Activated naive CD8-positive, alpha-beta T cell treated with anti-CD3 and anti-CD28 coated beads, Interleukin-2, amount 10 ng/mL, durations not matched to agents 7 days and 5 days (primary cell): ENCODE results near the gene P2RY14. TPM values are rescaled to one million over a fixed set of nuclear protein-coding genes. Genes with fewer than 3 reads are reported as not detected.
A peak's percentile ranks its signal among the peaks of the same experiment; 100 is the strongest.

ENCODE experiments used
- ATAC-seq: fragments of 150-1000 bp; cut with Tn5 transposase; one replicate; pipeline ENCODE4 v1.10.0; 2021; ENCODE audit warnings: low read depth, moderate library complexity
- POLR2A ChIA-PET: fragments of 350-600 bp; sonication (Branson Sonifier 250); formaldehyde crosslinking; loops from one replicate; lab custom pipeline; 2021; ENCODE audit warnings: antibody characterized with exemption; lab: Charles Lee
- DNase-seq: peaks from one replicate; pipeline ENCODE4 v3.0.0; 2021
- H3K27ac Mint-ChIP-seq: one replicate; pipeline ENCODE4 v1.8.0; 2022; ENCODE audit warnings: mild to moderate bottlenecking, mixed read lengths
- H3K27me3 Mint-ChIP-seq: one replicate; pipeline ENCODE4 v1.8.0; 2022; ENCODE audit warnings: mild to moderate bottlenecking, moderate library complexity, mixed read lengths
- H3K36me3 Mint-ChIP-seq: one replicate; pipeline ENCODE4 v1.8.0; 2021; ENCODE audit warnings: mild to moderate bottlenecking, mixed read lengths
- H3K4me1 Mint-ChIP-seq: one replicate; pipeline ENCODE4 v1.8.0; 2021; ENCODE audit warnings: mixed read lengths
- H3K4me3 Mint-ChIP-seq: one replicate; pipeline ENCODE4 v1.8.0; 2022; ENCODE audit warnings: mild to moderate bottlenecking, moderate library complexity, mixed read lengths
- H3K9me3 Mint-ChIP-seq: one replicate; pipeline ENCODE4 v1.8.0; 2021; ENCODE audit warnings: mixed read lengths
- total RNA-seq, 2 experiments: library from RNA; stranded (reverse); gene quantifications; one replicate each; pipeline ENCODE4 v1.2.3, GENCODE V29; 2021

Gene P2RY14
- total RNA-seq: 1 to 10 TPM; 1.2 to 1.9 TPM

DNA sequence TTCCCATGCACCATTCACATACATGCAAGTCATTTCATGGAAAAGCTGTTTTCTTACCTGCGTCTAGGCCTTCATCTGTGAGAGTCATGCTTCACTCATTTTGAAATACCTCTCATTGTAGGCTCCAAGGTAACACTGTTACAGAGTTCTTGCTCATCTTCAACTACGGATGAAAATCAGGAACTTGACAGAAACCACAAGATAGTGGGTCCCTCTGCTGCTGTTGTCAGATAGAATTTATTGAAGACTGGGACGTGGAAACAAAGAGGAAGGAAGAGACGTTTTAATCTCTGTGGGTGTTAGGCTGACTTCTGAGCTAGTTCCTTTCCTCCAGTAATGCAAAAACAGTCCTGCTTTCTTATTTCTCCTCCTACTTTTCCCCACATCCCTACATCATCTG is at the start of gene P2RY14:
Gene P2RY14, minus strand, starts transcription at position 313 of the 400 bp plus-strand sequence. CDS start 64,226 bp downstream, outside the sequence.
- H3K4me3 Mint-ChIP-seq: peak within 1 kb of the TSS; percentile 85
- ATAC-seq (peak; percentile 28), DNase-seq (no peak)
- peak within 1 kb of the TSS; percentile 61 for H3K27ac Mint-ChIP-seq
- no peaks in the 10 kb centered on the region for H3K27me3 Mint-ChIP-seq
- POLR2A ChIA-PET: interaction anchor here (1.0 to 3.0 kb wide), 3 partner anchors 9 to 50 kb away, joined by 4 to 9 read pairs (median 5); no protein-coding TSS in a partner anchor
- no peaks in the 10 kb centered on the region for H3K9me3 Mint-ChIP-seq
- H3K36me3 Mint-ChIP-seq: no peaks in the 10 kb centered on the region
- H3K4me1 Mint-ChIP-seq: peaks cover 64% of the 10 kb centered on the region

DNA sequence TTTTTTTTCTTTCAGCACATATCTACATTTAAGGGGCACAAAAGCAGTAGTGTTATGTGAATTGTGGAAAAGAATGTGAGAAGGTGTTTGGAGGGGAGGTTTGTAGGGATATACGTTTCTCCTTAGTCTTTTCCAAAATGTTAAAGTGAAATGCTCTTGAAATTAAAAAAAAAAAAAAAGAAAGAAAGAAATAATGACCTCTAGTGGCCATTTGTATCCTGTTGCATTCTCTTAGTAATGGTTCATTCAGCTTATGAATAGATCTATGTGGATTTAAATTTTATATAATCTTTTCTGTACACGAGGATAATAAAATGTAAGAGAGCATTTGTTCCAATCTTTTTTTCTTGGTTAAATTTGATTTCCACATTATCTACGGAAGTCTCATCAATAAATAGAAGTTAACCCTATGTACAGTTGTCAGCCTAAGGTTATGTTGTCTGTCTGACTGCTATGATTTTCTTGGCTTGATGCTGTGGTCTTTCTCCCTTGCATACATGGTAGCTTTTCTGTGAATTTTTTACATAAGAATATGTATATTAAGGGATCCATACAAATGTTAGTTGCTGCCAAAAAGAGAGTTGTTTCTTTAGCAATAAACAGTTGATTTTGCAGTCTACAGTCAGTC is 49.3 kb upstream of the P2RY14 start:
- Mint-ChIP-seq H3K4me1 (peaks cover 8% of the 10 kb centered on the region), H3K4me3 (no peak overlapping the region), H3K36me3 (no peaks in the 10 kb centered on the region), H3K9me3 (no peaks in the 10 kb centered on the region), H3K27ac (no peak overlapping the region), H3K27me3 (peaks cover 14% of the 10 kb centered on the region)
- POLR2A ChIA-PET: no interaction called here
- DNase-seq (no peak), ATAC-seq (no peak)

GRCh38 chr3:151322511-151322910 is 44.2 kb upstream of the P2RY14 start:
- POLR2A ChIA-PET: no interaction called here
- DNase-seq (no peak), ATAC-seq (no peak)
- Mint-ChIP-seq H3K27me3 (peaks cover 9% of the 10 kb centered on the region), H3K36me3 (no peaks in the 10 kb centered on the region), H3K4me1 (no peaks in the 10 kb centered on the region), H3K27ac (no peak overlapping the region), H3K9me3 (no peaks in the 10 kb centered on the region), H3K4me3 (no peak overlapping the region)

GRCh38 chr3:151321526-151321925 is 43.2 kb upstream of the P2RY14 start:
- DNase-seq (no peak), ATAC-seq (no peak)
- no peaks in the 10 kb centered on the region for H3K4me1 Mint-ChIP-seq
- H3K27ac Mint-ChIP-seq: no peak overlapping the region
- H3K4me3 Mint-ChIP-seq: no peak overlapping the region
- H3K9me3 Mint-ChIP-seq: no peaks in the 10 kb centered on the region
- H3K27me3 Mint-ChIP-seq: peaks cover 9% of the 10 kb centered on the region
- H3K36me3 Mint-ChIP-seq: no peaks in the 10 kb centered on the region
- POLR2A ChIA-PET: no interaction called here

- Mint-ChIP-seq H3K27ac (no peak overlapping the region), H3K36me3 (no peaks in the 10 kb centered on the region), H3K27me3 (peaks cover 12% of the 10 kb centered on the region), H3K9me3 (no peaks in the 10 kb centered on the region), H3K4me1 (no peaks in the 10 kb centered on the region), H3K4me3 (no peak overlapping the region)
- POLR2A ChIA-PET: no interaction called here
- no peak for DNase-seq
- no peak for ATAC-seq
Observed at GRCh38 chr3:151320131-151320530, 41.8 kb upstream of the P2RY14 start.

- H3K4me3 Mint-ChIP-seq: no peak overlapping the region
- no peak for DNase-seq
- peaks cover 12% of the 10 kb centered on the region for H3K27me3 Mint-ChIP-seq
- no peaks in the 10 kb centered on the region for H3K9me3 Mint-ChIP-seq
- no peak for ATAC-seq
- POLR2A ChIA-PET: no interaction called here
- H3K4me1 Mint-ChIP-seq: no peaks in the 10 kb centered on the region
- H3K36me3 Mint-ChIP-seq: no peaks in the 10 kb centered on the region
- no peak overlapping the region for H3K27ac Mint-ChIP-seq
Observed at GRCh38 chr3:151319628-151320027, 41.3 kb upstream of the P2RY14 start.

DNA sequence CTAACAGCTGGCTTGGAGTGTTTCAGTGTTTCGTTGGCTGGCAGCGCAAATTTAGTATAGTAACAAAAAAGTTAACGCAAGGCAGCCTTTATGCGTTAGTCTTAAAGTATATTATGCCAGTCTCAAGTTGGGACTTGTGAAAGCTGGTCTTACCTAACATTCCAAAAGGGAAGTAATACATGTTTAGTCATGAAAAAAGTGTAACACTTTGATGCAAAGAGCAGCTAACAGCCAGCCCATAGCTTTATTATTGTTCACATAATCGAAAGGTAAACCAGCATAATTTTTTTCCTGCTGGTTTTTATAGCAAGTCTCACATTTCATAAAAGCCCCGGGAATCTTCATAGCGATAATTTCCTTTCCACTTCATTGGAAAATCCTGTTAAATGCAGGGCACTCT is 40.6 kb upstream of the P2RY14 start:
- Mint-ChIP-seq H3K36me3 (no peaks in the 10 kb centered on the region), H3K4me1 (no peaks in the 10 kb centered on the region), H3K27ac (no peak overlapping the region), H3K9me3 (no peaks in the 10 kb centered on the region), H3K27me3 (peaks cover 12% of the 10 kb centered on the region), H3K4me3 (no peak overlapping the region)
- DNase-seq: no peak
- POLR2A ChIA-PET: no interaction called here
- ATAC-seq: no peak

DNA sequence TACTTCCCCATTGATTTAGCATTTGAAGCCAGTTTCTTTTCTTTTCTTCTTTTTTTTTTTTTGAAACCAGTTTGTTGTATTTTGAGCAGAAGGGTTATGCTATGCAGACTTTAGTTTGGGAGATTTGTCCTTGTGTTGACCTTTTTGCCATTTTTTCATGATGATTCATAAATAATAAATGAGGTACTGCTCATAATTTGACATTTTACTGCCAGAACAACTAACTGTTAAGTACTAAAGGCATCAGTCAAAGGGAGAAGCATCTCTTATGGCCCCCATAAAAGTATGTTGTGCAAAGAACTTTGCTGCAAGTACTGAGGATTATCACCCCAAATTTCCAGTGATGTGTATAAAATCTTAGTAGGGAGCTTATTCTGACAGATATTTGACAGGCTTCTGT is 40.0 kb upstream of the P2RY14 start:
- H3K9me3 Mint-ChIP-seq: no peaks in the 10 kb centered on the region
- H3K27ac Mint-ChIP-seq: no peak overlapping the region
- H3K4me3 Mint-ChIP-seq: no peak overlapping the region
- POLR2A ChIA-PET: no interaction called here
- DNase-seq (no peak), ATAC-seq (no peak)
- H3K27me3 Mint-ChIP-seq: peaks cover 12% of the 10 kb centered on the region
- no peaks in the 10 kb centered on the region for H3K4me1 Mint-ChIP-seq
- H3K36me3 Mint-ChIP-seq: no peaks in the 10 kb centered on the region

GRCh38 chr3:151316267-151316991 is 38.1 kb upstream of the P2RY14 start, which contains the start of gene GPR87:
GPR87 (minus strand) TSS chr3:151316820; CDS start chr3:151300100, 16,720 bp downstream.
- Mint-ChIP-seq H3K9me3 (no peaks in the 10 kb centered on the region), H3K27ac (no peak within 1 kb of the TSS), H3K4me1 (no peaks in the 10 kb centered on the region), H3K36me3 (no peaks in the 10 kb centered on the region), H3K27me3 (peaks cover 10% of the 10 kb centered on the region), H3K4me3 (no peak within 1 kb of the TSS)
- ATAC-seq (no peak), DNase-seq (no peak)
- POLR2A ChIA-PET: no interaction called here

- Mint-ChIP-seq H3K4me1 (no peaks in the 10 kb centered on the region), H3K36me3 (no peaks in the 10 kb centered on the region), H3K4me3 (no peak overlapping the region), H3K9me3 (no peaks in the 10 kb centered on the region), H3K27me3 (peaks cover 10% of the 10 kb centered on the region), H3K27ac (no peak overlapping the region)
- POLR2A ChIA-PET: no interaction called here
- ATAC-seq: no peak
- DNase-seq: no peak
Observed at GRCh38 chr3:151315846-151316245, 37.5 kb upstream of the P2RY14 start.

DNA sequence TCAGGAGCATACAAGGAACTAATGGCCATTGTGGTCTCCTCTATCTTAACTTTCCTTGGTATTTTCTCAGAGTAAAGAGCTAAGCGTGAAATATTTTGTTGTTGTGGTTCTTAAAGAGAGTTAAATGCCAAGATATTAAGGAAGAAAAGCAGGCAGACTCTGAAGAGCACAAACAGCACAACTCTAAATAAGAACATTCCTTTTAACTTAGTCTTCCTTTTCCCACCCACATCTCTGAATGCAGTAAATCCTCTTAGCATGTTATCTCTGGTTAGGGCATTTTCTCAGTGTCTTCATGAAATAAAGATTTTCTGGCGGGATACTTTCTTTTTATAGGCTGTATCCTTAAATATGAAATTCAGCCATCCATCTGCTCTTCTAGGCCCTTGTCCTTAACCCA is 36.8 kb upstream of the P2RY14 start:
- POLR2A ChIA-PET: no interaction called here
- ATAC-seq: no peak

DNA sequence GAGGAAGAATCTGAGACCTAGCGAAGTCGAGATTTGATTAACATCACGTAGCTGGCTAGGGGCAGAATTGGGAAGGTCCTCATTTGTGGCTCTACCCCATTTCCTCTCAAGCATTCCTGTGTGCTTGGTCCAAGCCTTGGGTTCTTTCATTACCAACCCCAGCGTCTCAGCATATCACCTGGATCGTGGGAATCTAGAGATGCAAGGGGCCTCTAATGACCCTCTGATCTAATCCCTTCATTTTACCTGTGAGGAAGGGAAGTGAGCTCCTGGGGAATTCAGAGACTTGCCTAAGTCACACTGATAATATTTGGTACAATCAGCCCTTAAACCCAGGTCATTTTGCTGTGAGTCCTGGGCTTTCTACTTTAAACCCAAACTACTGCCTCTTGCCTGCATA is 36.3 kb upstream of the P2RY14 start:
- no peaks in the 10 kb centered on the region for H3K36me3 Mint-ChIP-seq
- H3K4me3 Mint-ChIP-seq: no peak overlapping the region
- peaks cover 6% of the 10 kb centered on the region for H3K27me3 Mint-ChIP-seq
- H3K27ac Mint-ChIP-seq: no peak overlapping the region
- no peaks in the 10 kb centered on the region for H3K4me1 Mint-ChIP-seq
- POLR2A ChIA-PET: no interaction called here
- H3K9me3 Mint-ChIP-seq: no peaks in the 10 kb centered on the region
- DNase-seq (no peak), ATAC-seq (no peak)

More for the DNA sequence above, 36.8 kb upstream of the P2RY14 start:
- DNase-seq: no peak
- H3K27me3 Mint-ChIP-seq: peaks cover 6% of the 10 kb centered on the region
- no peaks in the 10 kb centered on the region for H3K9me3 Mint-ChIP-seq
- no peak overlapping the region for H3K4me3 Mint-ChIP-seq
- H3K27ac Mint-ChIP-seq: no peak overlapping the region
- no peaks in the 10 kb centered on the region for H3K36me3 Mint-ChIP-seq
- H3K4me1 Mint-ChIP-seq: no peaks in the 10 kb centered on the region

DNA sequence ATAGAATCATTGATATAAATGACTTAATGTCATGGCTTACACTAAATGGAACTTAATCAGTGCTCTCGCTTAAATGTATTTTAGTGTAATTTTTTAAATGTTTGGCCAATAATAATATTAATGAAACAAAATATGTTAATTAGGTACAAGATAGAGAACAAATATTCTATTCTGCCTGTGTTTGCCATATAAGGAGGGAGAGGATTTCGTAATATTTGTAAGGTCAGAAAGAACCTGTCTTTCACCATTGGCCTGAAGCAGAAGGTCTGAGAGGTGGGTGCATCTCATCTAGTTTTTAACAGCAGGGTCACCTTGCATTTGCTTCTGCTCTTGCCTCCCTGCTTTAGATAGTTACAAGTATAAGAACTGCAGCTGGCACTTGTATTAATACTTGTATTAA is 35.8 kb upstream of the P2RY14 start:
- H3K27ac Mint-ChIP-seq: no peak overlapping the region
- ATAC-seq (no peak), DNase-seq (no peak)
- H3K9me3 Mint-ChIP-seq: no peaks in the 10 kb centered on the region
- peaks cover 8% of the 10 kb centered on the region for H3K27me3 Mint-ChIP-seq
- no peaks in the 10 kb centered on the region for H3K36me3 Mint-ChIP-seq
- no peaks in the 10 kb centered on the region for H3K4me1 Mint-ChIP-seq
- H3K4me3 Mint-ChIP-seq: no peak overlapping the region
- POLR2A ChIA-PET: no interaction called here

DNA sequence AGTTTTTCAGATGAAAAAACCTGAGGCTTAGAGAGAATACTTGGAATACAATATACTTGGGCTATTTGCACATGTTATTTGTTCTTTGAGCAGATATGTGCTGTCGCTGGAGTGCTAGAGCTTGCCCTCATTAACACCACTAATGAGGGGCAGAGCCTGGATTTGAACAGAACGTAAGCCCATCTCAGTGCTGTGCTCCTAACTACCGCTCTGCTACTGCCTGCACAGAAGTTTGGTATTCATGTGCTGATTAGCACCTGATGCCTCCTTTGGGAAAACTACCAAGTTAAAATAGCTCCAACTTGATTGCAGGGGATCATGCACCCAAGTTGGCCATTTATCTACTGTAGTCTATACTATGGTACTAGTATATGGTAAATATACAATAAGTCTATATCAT is 34.6 kb upstream of the P2RY14 start:
- Mint-ChIP-seq H3K4me1 (no peaks in the 10 kb centered on the region), H3K9me3 (no peaks in the 10 kb centered on the region), H3K27me3 (peaks cover 8% of the 10 kb centered on the region), H3K27ac (no peak overlapping the region), H3K36me3 (no peaks in the 10 kb centered on the region), H3K4me3 (no peak overlapping the region)
- ATAC-seq (no peak), DNase-seq (no peak)
- POLR2A ChIA-PET: no interaction called here
